NCI-H2196 (cell line): ENCODE results near the gene BEST2.
"Not testable (repeated sequence)": the region's sequence is repeated elsewhere in the genome, so short reads cannot be mapped to it uniquely, and the experiment has no call there.

Source experiments
- DNase-seq: peaks from one replicate; lab custom pipeline; 2025; ENCODE audit not compliant: unreplicated experiment; lab: John Stamatoyannopoulos, UW

The BEST2 gene

GRCh38 chr19:12797607-12798006 lies 46.0 kb downstream of the BEST2 start:
- DNase-seq: not testable (repeated sequence)

GRCh38 chr19:12799742-12800465 lies 48.3 kb downstream of the BEST2 start:
- DNase-seq: no peak

DNA sequence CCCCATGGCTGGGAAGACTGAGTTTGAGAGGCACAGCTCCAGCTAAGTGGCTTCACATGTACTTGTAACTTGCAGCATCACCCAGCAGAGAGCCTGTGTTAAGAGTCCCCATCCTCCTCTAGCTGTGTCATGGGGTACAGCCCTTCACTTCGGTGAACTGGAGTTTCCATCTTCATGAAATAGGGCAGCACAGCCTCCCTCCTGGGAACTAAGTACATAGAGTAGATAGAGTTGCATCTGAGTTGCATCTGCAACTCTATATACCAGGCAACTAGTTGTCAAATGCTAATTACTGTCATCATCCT lies 48.8 kb downstream of the BEST2 start:
- no peak for DNase-seq

DNA sequence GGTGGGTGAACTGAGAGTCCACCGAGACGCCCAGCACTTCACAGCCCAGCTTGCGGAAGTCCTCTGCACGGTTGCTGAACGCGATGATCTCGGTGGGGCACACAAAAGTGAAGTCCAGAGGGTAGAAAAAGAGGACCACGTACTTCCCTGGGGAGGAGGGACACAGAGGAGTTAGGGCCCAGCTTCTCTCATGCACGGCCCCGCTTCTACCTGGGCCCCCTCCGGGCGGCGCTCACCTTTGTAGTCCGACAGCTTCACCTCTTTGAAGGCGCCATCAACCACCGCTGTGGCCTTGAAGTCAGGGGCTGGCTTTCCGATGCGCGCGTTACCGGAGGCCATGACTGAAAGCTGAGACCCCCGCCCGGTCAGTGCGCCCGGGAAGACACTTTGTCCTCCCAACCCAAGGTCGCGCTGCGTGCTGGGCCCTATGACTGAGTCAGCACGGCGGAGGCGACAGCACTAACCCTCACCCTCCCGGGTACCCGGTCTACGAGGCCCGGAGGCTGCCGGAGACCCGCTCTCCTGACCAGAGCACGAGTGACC lies 49.4 kb downstream of the BEST2 start:
- DNase-seq: no peak

DNA sequence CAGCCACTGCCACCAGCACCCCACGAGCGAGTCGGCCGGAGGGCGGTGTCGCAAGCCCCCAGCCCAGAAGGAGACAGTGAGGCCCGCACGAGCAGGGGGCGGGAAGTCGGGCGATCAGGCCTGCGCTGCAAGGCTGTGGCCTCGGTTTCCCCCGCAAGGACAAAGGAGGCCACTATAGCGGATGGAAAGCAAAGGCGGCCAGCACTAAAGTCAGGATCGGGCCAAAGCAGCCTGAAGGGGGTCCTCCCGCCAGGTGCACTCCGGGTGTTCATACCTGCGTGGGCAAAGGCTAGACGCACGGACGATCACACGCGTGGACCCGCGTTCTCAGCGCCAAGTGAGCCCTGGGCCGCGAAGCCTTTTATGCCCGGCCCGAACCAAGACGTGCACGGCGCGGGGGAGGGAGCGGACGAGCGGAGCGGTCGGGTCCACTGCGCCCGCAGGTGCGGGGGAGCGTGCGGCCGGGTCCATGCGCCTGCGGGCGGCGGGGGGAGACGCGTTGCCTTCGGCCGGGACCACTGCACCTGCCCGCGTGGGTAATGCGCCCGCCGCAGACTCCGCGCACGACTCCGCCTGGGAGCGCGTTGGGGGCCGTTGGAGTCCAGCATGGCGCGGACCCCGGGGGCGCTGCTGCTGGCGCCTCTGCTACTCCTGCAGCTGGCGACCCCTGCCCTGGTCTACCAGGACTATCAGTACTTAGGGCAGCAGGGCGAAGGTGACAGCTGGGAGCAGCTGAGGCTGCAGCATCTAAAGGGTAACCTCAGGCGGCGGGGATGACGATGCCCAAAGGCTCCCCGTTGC lies 50.1 kb downstream of the BEST2 start, which contains the start of the genes PRDX2 and THSD8:
Gene PRDX2, minus strand, starts transcription at position 335 of the 801 bp plus-strand sequence. CDS start 539 bp downstream, outside the sequence.
Gene THSD8, plus strand, starts transcription at position 604 of the 801 bp plus-strand sequence. Its CDS starts 3 bp downstream, at position 607.
- peak; percentile 87 for DNase-seq

GRCh38 chr19:12802267-12803106 lies 50.9 kb downstream of the BEST2 start:
- no peak for DNase-seq

DNA sequence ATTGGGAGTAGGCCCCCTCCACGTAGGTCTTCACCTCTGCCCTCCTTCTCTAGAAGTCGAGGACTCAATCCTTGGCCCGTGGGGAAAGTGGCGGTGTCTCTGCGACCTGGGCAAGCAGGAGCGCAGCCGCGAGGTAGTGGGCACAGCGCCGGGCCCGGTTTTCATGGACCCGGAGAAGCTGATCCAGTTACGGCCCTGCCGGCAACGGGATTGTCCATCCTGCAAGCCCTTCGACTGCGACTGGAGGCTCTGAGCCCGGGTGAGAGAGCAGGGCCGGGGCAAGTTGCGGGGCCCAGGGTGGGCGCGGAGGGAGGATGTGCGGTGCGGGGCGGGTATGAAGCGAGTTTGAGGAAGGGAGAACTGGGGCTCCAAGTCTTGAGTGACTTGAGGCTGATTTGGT lies 52.5 kb downstream of the BEST2 start:
- no peak for DNase-seq

DNA sequence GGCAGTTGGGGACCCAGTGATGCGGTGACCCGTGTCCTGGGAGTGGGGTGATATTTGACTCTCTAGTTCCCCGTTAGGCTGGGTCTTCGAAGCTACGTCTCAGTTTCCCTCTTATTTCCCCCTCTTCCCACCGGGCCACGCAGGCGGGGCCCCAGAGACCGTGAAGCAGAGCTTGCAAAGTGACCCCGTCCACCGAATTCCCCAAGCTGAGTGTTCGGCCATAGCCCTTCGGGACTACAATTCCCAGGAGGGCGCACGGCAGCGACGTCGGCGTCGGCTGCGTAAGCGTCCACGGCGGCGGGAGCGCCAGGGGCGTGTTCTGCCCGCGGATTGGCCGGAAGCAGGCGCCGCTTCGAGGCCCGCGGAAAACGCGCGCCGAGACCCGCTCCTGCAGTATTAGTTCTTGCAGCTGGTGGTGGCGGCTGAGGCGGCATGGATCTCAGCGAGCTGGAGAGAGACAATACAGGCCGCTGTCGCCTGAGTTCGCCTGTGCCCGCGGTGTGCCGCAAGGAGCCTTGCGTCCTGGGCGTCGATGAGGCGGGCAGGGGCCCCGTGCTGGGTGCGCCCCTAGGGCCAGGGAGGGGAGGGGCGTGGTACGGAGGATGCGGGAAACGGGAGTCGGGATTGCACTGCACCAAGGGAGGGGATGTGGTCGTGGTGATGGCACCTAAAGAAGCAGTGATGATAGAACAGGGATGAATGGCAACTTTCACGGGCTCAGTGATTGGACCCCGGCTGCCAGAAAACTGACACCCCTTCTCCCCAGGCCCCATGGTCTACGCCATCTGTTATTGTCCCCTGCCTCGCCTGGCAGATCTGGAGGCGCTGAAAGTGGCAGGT lies 54.9 kb downstream of the BEST2 start, which contains the start of gene RNASEH2A:
Gene RNASEH2A, plus strand, starts transcription at position 343 of the 840 bp plus-strand sequence. Its CDS starts 90 bp downstream, at position 433.
- peak; percentile 95 for DNase-seq
